22Rv1 (cell line): Measurements from ENCODE around the gene ALDH7A1.
"Not testable (repeated sequence)": the region's sequence is repeated elsewhere in the genome, so short reads cannot be mapped to it uniquely, and the experiment has no call there.

Source experiments
- H3K27ac ChIP-seq: fragments of 450-650 bp; 2 replicates; pipeline ENCODE4 v1.5.1; 2017
- CTCF ChIP-seq: fragments of 450-650 bp; IDR thresholded peaks from 2 replicates; pipeline ENCODE4 v1.5.1; 2017; ENCODE audit warnings: mild to moderate bottlenecking
- ZFX ChIP-seq: fragments of 450-650 bp; IDR thresholded peaks from 2 replicates; pipeline ENCODE4 v1.6.1; 2017; ENCODE audit warnings: antibody characterized with exemption, borderline replicate concordance

ALDH7A1 gene

GRCh38 chr5:126568206-126568755, 26.7 kb downstream of the ALDH7A1 start:
- no peak overlapping the region for H3K27ac ChIP-seq
- TF ChIP-seq ZFX = no peak
- TF ChIP-seq CTCF = no peak

- TF ChIP-seq ZFX = no peak
- TF ChIP-seq CTCF = no peak
- no peak overlapping the region for H3K27ac ChIP-seq
These were observed 32.2 kb downstream of the ALDH7A1 start for GRCh38 chr5:126562823-126563222.

GRCh38 chr5:126561908-126562307, 33.1 kb downstream of the ALDH7A1 start:
- TF ChIP-seq CTCF (no peak; the same call in 1 of the 2 replicates), ZFX (no peak)
- H3K27ac ChIP-seq = no peak overlapping the region

GRCh38 chr5:126555101-126555500, 39.9 kb downstream of the ALDH7A1 start:
- not testable (repeated sequence) for H3K27ac ChIP-seq

GRCh38 chr5:126552614-126553013, 42.4 kb downstream of the ALDH7A1 start:
- no peak overlapping the region for H3K27ac ChIP-seq
- TF ChIP-seq ZFX (no peak), CTCF (no peak)

GRCh38 chr5:126544087-126544740, 50.8 kb downstream of the ALDH7A1 start:
- no peak overlapping the region for H3K27ac ChIP-seq
- TF ChIP-seq CTCF (peak; percentile 79), ZFX (no peak)

GRCh38 chr5:126543660-126544059, 51.4 kb downstream of the ALDH7A1 start:
- TF ChIP-seq CTCF = no peak
- no peak for TF ChIP-seq ZFX
- H3K27ac ChIP-seq = no peak overlapping the region

GRCh38 chr5:126543009-126543408, 52.0 kb downstream of the ALDH7A1 start:
- H3K27ac ChIP-seq = no peak overlapping the region
- TF ChIP-seq ZFX = no peak
- no peak for TF ChIP-seq CTCF
